Measurements from ENCODE around the gene PIGM.

Gene PIGM

GRCh38 chr1:160031365-160032164, at the start of gene PIGM:
TSS of gene PIGM (minus strand) at chr1:160031990. CDS start at chr1:160031739, 251 bp downstream.
- peak; percentile 91 for DNase-seq

DNA sequence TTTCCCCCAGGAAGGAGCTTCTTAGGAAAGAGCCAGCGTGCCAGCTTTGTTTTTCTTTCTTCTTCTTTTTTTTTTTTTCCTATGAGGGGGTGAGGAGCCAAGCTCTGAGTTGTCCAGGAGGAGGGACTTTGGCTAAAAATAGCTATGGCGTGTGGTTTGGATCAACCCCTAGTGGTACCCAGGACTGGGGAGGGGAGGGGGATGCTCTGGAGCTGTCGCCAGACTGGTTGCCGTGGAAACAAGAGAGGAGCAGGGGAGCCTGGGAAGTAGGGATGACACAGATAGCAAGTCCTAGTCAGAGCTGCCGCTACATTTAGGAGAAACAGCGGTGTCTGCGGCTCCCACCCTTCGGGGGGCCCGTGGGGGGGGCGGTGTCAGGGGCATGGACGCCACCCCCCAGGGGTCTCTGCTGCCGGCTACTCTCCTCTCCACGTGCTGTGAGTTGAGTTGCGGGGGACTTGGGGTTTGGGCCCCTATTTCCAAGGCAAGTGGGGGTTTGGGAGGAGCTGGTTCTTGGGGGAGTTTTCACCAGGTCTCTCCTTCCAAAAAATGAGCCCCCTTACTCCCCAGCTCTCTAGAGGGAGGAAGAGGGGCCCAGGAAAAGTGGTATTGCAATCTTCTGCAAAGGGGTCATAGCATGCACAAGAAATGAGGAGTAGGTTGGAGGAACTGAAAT, 49.6 kb upstream of the PIGM start, which contains the start of gene KCNJ9:
KCNJ9 (plus strand) TSS at position 278 of the 676 bp plus-strand sequence. CDS start 2,493 bp downstream, outside the sequence.
- DNase-seq: no peak

- DNase-seq: no peak
Measured at GRCh38 chr1:160080381-160081100, 48.8 kb upstream of the PIGM start.

DNA sequence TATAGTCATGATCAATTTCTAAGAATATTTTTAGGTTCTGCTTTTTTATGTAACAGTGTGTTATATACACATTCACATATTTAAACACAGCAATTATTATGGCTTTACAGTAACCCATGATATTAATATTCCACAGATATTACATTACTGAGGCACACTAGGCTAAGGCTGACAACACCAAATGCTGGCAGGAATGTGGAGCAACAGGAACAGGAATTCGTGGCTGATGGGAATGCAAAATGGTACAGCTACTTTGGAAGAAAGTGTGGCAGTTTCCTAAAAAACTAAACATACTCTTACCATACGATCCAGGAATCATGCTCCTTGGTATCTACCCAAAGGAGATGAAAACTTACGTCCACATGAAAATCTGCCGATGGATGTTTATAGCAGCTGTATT, 47.7 kb upstream of the PIGM start:
- no peak for DNase-seq

DNA sequence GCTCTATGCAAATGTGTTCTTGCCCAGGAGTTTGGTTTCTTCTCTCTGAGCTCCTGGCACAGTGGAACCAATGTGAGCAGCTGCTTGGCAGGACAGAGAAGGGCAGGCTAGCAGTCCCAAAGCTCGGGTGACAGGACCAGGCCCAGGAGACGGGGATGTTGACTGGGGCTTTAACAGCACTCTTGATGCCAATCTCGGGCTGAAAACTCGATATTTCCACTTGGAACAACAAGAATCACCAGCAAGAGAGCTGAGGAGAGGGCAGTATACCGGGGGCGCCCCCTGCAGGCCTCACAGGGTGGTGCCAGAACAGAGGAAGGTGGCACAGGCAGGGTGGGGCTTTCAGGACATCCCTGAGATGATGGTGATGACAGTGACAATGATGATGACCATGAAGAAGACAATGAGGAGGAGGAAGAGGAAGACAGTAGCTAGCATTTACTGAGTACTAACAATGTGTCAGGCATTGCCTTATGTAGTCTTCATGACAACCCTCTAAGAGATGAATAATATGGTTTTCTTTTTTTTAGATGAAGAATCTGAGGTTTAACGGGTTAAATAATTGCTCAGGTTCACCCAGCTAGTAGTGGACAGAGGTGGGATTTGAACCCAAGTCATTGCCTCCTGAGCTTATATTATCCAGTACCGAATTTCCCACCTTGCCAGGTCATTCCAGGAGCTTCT, 46.9 kb upstream of the PIGM start:
- peak; percentile 14 for DNase-seq

- no peak for DNase-seq
Measured at GRCh38 chr1:160077486-160077885, 45.7 kb upstream of the PIGM start.

DNA sequence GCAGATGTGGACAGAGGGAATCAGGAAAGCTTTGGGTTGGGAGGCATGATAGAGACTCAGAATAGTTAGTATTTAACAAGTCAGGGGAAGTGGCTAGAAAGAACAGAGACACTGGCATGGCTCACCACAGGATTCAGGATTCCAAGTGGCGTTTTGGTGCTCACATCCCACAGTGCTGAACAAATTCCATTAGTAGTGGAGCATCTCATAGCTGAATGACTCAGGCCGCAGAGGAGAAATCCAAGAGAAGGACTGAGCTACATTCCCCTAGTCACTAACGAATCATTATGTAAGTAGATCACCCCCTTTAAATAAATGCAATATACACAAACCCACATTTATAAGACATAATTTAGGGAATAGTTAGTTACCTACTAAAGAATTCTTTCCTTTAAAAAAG, 44.5 kb upstream of the PIGM start:
- DNase-seq: no peak

DNA sequence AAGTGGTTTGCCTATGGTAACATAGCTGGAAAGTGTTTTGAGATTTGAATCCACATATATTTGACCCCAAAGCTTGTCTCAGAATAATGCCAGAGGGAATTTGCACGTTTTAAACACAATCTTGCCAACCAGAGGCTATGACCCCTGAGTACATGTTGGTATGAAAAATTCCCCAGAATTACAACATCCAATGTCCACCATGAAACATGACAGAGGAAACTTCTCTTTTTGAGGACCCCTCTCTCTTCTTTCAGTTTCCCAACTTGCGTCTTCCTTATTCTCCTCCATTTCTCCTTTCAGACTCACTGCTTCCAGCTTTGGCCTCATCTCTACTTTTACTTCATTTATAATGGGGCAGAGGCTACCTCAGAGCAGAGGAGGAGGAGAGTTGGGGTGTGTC, 44.0 kb upstream of the PIGM start:
- no peak for DNase-seq

GRCh38 chr1:160074865-160075264, 43.1 kb upstream of the PIGM start:
- no peak for DNase-seq

- DNase-seq: no peak
Measured at GRCh38 chr1:160071289-160071688, 39.5 kb upstream of the PIGM start.

DNA sequence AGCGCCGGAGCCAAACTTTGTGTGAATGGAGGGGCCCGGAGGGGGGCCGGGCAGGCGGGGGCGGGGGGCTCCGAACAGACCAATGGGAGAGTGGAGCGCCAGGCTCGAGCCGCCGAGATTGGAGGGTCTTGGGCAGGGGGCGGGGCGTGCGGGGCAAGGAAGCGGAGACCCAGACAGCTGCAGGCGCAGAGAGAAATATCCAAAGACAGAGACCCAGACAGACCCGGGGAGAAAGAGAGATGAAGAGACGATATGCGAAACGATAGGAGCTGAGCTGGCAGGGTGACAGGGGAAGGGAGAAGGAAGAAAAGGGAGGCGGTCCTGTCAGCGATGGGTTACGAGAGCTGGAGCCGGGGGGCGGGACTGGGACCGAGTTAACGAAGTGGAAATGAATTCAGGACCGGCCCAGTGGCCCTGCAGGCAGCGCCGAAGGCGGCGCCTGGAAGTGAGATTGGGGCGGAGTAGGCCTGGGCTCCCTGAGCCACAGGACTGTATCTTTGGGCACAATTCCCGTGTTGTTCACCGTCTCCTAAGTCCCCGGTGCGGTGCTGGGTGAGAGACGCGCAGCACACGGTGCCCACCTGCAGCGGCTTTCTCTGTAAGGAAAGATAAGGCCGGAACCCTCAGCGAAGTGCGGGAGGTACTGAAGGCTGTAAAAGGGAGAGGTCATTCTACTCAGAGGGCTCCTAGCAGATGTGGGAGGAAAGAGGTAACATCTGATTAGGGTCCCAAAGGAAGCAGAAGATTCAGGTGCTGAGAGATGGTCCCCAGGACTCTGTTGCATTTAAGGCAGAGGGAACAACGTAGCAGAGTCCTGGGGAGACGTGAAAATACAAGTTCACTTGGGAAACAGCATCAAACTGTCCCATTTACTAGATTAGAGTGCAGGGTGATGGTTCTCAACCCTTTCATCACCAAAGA, 38.7 kb upstream of the PIGM start:
- peak; percentile 20 for DNase-seq

- no peak for DNase-seq
Measured at GRCh38 chr1:160069460-160070231, 37.9 kb upstream of the PIGM start, which contains the start of gene KCNJ10. TSS of gene KCNJ10 (minus strand) at chr1:160070160. CDS start at chr1:160042532, 27,628 bp downstream.

DNA sequence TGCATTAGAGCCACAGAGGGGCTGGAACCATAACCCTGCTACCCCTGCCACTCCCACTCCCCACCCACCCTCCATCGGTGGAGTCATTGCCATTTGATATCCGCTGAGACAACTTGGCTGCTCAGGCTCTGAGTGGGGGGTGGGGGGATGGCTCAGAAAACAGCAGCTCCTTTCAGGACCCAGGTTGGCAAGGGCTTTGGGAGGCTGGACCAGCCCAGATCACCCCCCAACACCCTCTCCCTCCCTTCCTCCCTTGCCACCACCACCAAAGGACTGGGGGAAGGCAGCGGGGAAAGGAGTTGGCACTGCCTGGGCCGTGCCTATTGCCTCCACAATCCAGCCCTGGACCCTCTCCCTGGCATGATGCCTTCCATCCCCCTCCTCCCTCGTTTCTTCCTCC, 36.4 kb upstream of the PIGM start:
- no peak for DNase-seq

- DNase-seq: no peak
Measured at GRCh38 chr1:160066829-160067745, 35.3 kb upstream of the PIGM start.

DNA sequence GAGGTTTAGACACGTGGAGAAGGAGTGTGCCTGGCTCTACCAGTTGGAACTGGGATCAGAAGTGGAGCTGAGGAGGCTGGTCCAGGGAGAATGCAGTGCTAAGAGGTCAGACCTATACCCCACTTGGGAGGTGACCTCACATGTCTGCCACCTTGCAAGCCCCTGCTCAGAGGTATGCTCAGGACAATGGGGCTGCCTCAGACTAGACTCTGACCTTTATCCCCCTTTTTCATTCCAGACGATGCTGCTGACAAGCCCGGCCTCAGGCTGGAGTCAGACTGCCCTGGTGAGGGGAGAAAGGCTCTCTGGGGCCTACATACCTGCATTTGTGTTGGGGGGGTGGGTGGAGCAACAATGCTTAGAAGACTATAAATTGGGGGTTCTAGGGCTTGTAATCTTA, 33.0 kb upstream of the PIGM start:
- no peak for DNase-seq

DNA sequence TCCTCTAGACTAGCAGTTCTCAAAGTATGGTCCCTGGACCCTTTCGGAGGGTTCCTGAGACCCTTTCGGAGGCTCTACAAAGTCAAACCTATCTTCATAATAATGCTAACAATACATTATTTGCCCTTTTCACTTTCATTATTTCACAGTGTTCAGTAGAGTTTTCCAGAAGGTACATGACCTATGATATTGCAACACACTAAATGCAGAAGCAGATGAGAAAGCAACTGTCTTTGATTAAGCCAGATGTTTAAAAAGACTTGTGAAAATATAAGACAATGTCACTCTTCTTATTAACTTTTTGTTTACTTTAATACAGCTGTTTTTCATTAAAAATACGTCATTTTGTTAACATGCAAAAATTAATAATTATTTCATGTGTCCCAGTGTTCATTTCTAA, 32.4 kb upstream of the PIGM start:
- DNase-seq: no peak

GRCh38 chr1:160063176-160063575, 31.4 kb upstream of the PIGM start:
- no peak for DNase-seq

- DNase-seq: no peak
Measured at GRCh38 chr1:160062230-160062532, 30.4 kb upstream of the PIGM start.

- DNase-seq: no peak
Measured at GRCh38 chr1:160061369-160062229, 29.8 kb upstream of the PIGM start.
